Brain microvascular endothelial cell (primary cell): ENCODE data around the gene EIF4A3.

Experiments used
- DNase-seq: peaks from one replicate; pipeline ENCODE4 v3.0.0-alpha.2; 2020
- H3K27ac ChIP-seq: fragments of 250-450 bp; sonication (Bioruptor Pico); 2 replicates; pipeline ENCODE4 v1.5.1; 2020; ENCODE audit warnings: mild to moderate bottlenecking, moderate library complexity
- H3K27me3 ChIP-seq: fragments of 250-450 bp; sonication (Bioruptor Pico); replicated peaks from 2 replicates; pipeline ENCODE4 v1.5.1; 2020; ENCODE audit warnings: mild to moderate bottlenecking
- H3K36me3 ChIP-seq: fragments of 250-450 bp; sonication (Bioruptor Pico); replicated peaks from 2 replicates; pipeline ENCODE4 v1.5.1; 2020; ENCODE audit warnings: mild to moderate bottlenecking
- H3K4me3 ChIP-seq: 2 replicates; pipeline ENCODE4 v1.5.1; 2011; ENCODE audit warnings: low read depth, mild to moderate bottlenecking, control low read depth, low read length, moderate library complexity
- in situ Hi-C: cut with HindIII; loops from 2 replicates; pipeline ENCODE4 v1.10.0; 2017; ENCODE audit warnings: low sequenced_read_pairs, low pct_ligation_motif_present
- TF ChIP-seq, protein P1 (sequence below): IDR thresholded peaks from 2 replicates; pipeline ENCODE4 v1.5.1; 2011; ENCODE audit warnings: low read depth, mild to moderate bottlenecking, moderate library complexity, low read length, control low read depth, inconsistent platforms; ENCODE audit errors: missing control alignments

The EIF4A3 gene

DNA sequence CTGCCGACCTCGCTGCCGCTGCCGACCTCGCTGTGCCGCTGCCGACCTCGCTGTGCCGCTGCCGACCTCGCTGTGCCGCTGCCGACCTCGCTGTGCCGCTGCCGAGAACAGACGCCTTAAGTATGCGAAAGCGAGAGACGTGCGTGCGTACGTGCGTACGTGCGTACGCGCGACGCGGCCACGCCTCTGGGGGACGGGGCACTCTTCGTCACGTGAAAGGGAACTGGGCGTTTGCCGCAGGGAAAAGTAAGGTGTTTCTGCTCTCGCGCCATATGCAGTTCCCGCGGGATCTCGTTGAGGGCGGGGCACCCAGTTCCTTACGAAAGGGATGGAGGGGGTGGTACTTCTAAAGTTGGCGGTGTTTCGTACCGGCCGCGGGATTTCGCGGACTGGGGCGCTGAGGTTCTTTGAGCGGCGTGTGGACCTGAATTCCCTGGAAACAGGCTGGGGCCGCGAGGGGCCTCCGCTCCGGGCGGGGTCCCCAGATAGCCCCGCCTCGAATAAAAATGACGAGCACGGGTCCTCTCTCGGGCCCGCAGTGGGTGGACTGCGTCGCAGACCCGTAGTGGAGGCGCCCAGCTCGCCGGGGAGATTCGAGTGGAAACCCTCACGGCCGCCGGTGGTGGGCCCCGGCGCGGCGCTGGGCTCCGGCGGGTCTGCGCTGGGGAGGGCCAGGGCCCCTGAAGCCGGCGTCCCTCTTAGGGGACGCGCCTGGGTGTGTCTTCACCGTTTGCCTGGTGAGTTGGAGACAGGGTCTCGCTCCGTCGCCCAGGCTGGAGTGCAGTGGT, at the start of gene EIF4A3:
TSS of gene EIF4A3 (minus strand) at position 94 of the 788 bp plus-strand sequence. CDS start 167 bp downstream, outside the sequence.
- peak; percentile 98 for DNase-seq
- in situ Hi-C loops: no loop called here
- H3K27me3 ChIP-seq: no peaks in the 10 kb centered on the region
- H3K36me3 ChIP-seq: peaks cover 18% of the 10 kb centered on the region
- peak within 1 kb of the TSS; percentile 96 for H3K4me3 ChIP-seq
- TF ChIP-seq, protein P1, sequence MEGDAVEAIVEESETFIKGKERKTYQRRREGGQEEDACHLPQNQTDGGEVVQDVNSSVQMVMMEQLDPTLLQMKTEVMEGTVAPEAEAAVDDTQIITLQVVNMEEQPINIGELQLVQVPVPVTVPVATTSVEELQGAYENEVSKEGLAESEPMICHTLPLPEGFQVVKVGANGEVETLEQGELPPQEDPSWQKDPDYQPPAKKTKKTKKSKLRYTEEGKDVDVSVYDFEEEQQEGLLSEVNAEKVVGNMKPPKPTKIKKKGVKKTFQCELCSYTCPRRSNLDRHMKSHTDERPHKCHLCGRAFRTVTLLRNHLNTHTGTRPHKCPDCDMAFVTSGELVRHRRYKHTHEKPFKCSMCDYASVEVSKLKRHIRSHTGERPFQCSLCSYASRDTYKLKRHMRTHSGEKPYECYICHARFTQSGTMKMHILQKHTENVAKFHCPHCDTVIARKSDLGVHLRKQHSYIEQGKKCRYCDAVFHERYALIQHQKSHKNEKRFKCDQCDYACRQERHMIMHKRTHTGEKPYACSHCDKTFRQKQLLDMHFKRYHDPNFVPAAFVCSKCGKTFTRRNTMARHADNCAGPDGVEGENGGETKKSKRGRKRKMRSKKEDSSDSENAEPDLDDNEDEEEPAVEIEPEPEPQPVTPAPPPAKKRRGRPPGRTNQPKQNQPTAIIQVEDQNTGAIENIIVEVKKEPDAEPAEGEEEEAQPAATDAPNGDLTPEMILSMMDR: no peak
- H3K27ac ChIP-seq: peak within 1 kb of the TSS; percentile 93

DNA sequence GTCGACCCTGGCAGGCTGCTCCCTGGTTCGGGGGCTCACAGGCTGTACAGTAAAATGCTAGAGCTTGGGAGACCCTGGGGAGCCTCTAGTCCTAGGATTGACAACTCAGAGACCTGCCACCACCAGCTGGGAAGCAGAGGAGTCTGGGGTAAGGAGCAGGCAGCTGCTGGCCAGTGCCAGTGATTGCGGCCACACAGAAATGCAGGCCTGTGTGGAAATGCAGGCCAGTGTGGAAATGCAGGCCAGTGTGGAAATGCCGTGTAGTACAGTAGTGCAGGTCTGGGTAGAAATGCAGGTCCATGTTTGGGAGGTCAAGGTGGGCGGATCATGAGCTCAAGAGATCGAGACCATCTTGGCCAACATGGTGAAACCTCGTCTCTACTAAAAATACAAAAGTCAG, 49.7 kb upstream of the EIF4A3 start:
- TF ChIP-seq, protein P1: no peak
- Histone ChIP-seq H3K4me3 (no peak overlapping the region), H3K27me3 (no peaks in the 10 kb centered on the region), H3K36me3 (no peaks in the 10 kb centered on the region), H3K27ac (no peak overlapping the region)
- DNase-seq: no peak
- in situ Hi-C loops: no loop called here

GRCh38 chr17:80195671-80196529, 49.0 kb upstream of the EIF4A3 start:
- Histone ChIP-seq H3K27ac (no peak overlapping the region), H3K36me3 (no peaks in the 10 kb centered on the region), H3K27me3 (no peaks in the 10 kb centered on the region), H3K4me3 (no peak overlapping the region)
- in situ Hi-C loops: no loop called here
- TF ChIP-seq, protein P1: peak; percentile 94
- DNase-seq: no peak

- TF ChIP-seq, protein P1: no peak
- Histone ChIP-seq H3K36me3 (no peaks in the 10 kb centered on the region), H3K4me3 (no peak overlapping the region), H3K27ac (no peak overlapping the region), H3K27me3 (no peaks in the 10 kb centered on the region)
- in situ Hi-C loops: no loop called here
- no peak for DNase-seq
Observed at GRCh38 chr17:80195141-80195540, 48.2 kb upstream of the EIF4A3 start.

GRCh38 chr17:80191865-80192661, 45.1 kb upstream of the EIF4A3 start:
- H3K27ac ChIP-seq: no peak overlapping the region
- H3K27me3 ChIP-seq: no peaks in the 10 kb centered on the region
- H3K36me3 ChIP-seq: no peaks in the 10 kb centered on the region
- TF ChIP-seq, protein P1: no peak
- no peak for DNase-seq
- no peak overlapping the region for H3K4me3 ChIP-seq
- in situ Hi-C loops: no loop called here
